Parathyroid adenoma (tissue), 2 donors: Measurements from ENCODE around the gene ELOVL5.

Experiments
- H2AFZ ChIP-seq: fragments of 300-600 bp; sonication (generic); one replicate; pipeline ENCODE4 v1.7.0; 2017; ENCODE audit warnings: antibody characterized with exemption, mild to moderate bottlenecking
- H3K27ac ChIP-seq: fragments of 300-600 bp; sonication (generic); one replicate; pipeline ENCODE4 v1.7.0; 2017
- H3K27me3 ChIP-seq: fragments of 300-600 bp; sonication (generic); one replicate; pipeline ENCODE4 v1.7.0; 2017; ENCODE audit warnings: low read length; ENCODE audit not compliant: control insufficient read depth, insufficient read depth
- H3K36me3 ChIP-seq: fragments of 300-600 bp; sonication (generic); one replicate; pipeline ENCODE4 v1.7.0; 2017; ENCODE audit warnings: low read length; ENCODE audit not compliant: control insufficient read depth, insufficient read depth
- H3K4me1 ChIP-seq: fragments of 300-600 bp; sonication (generic); one replicate; pipeline ENCODE4 v1.7.0; 2017; ENCODE audit warnings: control low read depth
- H3K4me2 ChIP-seq: fragments of 300-600 bp; sonication (generic); one replicate; pipeline ENCODE4 v1.7.0; 2017; ENCODE audit warnings: low read length
- H3K4me3 ChIP-seq: fragments of 300-600 bp; sonication (generic); one replicate; pipeline ENCODE4 v1.7.0; 2017; ENCODE audit warnings: low read depth, low read length
- H3K79me2 ChIP-seq: fragments of 300-600 bp; sonication (generic); one replicate; pipeline ENCODE4 v1.7.0; 2017; ENCODE audit warnings: control low read depth
- H3K9ac ChIP-seq: fragments of 300-600 bp; sonication (generic); one replicate; pipeline ENCODE4 v1.7.0; 2017; ENCODE audit warnings: mild to moderate bottlenecking
- H3K9me3 ChIP-seq: fragments of 300-600 bp; sonication (generic); one replicate; pipeline ENCODE4 v1.7.0; 2017; ENCODE audit warnings: low read length; ENCODE audit not compliant: control insufficient read depth
- CTCF ChIP-seq: fragments of 300-600 bp; sonication (generic); IDR thresholded peaks from one replicate; pipeline ENCODE4 v1.7.0; 2017; ENCODE audit warnings: antibody characterized with exemption, mild to moderate bottlenecking
- donor health status: primary hyperparathyroidism.

Gene ELOVL5

GRCh38 chr6:53377793-53378192 is 29.0 kb upstream of the ELOVL5 start:
- Histone ChIP-seq H3K27me3 (no peaks in the 10 kb centered on the region), H2AFZ (no peak overlapping the region), H3K4me1 (no peaks in the 10 kb centered on the region), H3K9me3 (no peaks in the 10 kb centered on the region), H3K79me2 (no peaks in the 10 kb centered on the region), H3K36me3 (no peaks in the 10 kb centered on the region), H3K4me2 (no peak overlapping the region), H3K9ac (no peak overlapping the region), H3K4me3 (no peak overlapping the region), H3K27ac (no peak overlapping the region)
- no peak for TF ChIP-seq CTCF

- Histone ChIP-seq H3K27ac (no peak overlapping the region), H3K79me2 (no peaks in the 10 kb centered on the region), H3K36me3 (no peaks in the 10 kb centered on the region), H3K4me1 (no peaks in the 10 kb centered on the region), H2AFZ (no peak overlapping the region), H3K9ac (no peak overlapping the region), H3K4me2 (no peak overlapping the region), H3K4me3 (no peak overlapping the region), H3K9me3 (no peaks in the 10 kb centered on the region), H3K27me3 (no peaks in the 10 kb centered on the region)
- TF ChIP-seq CTCF, result no peak
These were observed 28.5 kb upstream of the ELOVL5 start for GRCh38 chr6:53377289-53377688.

DNA sequence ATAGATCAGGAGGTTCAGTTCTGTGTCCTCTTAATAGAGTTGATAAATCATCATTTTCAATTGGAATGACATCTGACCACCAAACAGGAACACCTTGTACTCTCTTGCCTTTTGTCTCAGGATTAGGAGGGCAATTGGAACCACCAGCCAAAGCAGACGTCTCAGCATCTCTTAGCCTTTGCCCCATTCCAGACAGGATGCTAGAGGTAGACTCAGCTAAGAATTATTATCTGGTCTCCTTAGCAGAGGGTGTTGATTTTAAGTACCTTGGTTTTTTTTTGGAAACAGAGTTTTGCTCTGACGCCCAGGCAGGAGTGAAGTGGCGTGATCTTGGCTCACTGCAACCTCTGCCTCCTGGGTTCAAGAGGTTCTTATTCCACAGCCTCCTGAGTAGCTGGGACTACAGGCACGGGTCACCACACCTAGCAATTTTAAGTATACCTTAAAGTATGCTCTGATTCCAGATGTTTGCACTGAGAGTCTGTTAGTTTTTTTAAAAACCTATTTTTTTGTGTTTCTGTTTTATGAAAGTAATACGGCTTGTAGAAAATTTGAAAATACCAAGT is 28.0 kb upstream of the ELOVL5 start:
- Histone ChIP-seq H2AFZ (no peak overlapping the region), H3K9ac (no peak overlapping the region), H3K4me1 (no peaks in the 10 kb centered on the region), H3K4me3 (no peak overlapping the region), H3K79me2 (no peaks in the 10 kb centered on the region), H3K27me3 (no peaks in the 10 kb centered on the region), H3K27ac (no peak overlapping the region), H3K4me2 (no peak overlapping the region), H3K36me3 (no peaks in the 10 kb centered on the region), H3K9me3 (no peaks in the 10 kb centered on the region)
- TF ChIP-seq CTCF, result no peak

- TF ChIP-seq CTCF, result no peak
- H3K27ac ChIP-seq, result no peak overlapping the region
- no peak overlapping the region for H3K9ac ChIP-seq
- H3K4me2 ChIP-seq, result no peak overlapping the region
- H3K4me1 ChIP-seq, result no peaks in the 10 kb centered on the region
- no peak overlapping the region for H2AFZ ChIP-seq
- H3K4me3 ChIP-seq, result no peak overlapping the region
- no peaks in the 10 kb centered on the region for H3K9me3 ChIP-seq
- H3K36me3 ChIP-seq, result no peaks in the 10 kb centered on the region
- H3K27me3 ChIP-seq, result no peaks in the 10 kb centered on the region
- H3K79me2 ChIP-seq, result no peaks in the 10 kb centered on the region
These were observed 27.1 kb upstream of the ELOVL5 start for GRCh38 chr6:53375847-53376246.

- no peak for TF ChIP-seq CTCF
- Histone ChIP-seq H3K9me3 (no peaks in the 10 kb centered on the region), H3K4me1 (no peaks in the 10 kb centered on the region), H3K79me2 (no peaks in the 10 kb centered on the region), H3K4me2 (no peak overlapping the region), H3K27ac (no peak overlapping the region), H3K36me3 (no peaks in the 10 kb centered on the region), H3K9ac (no peak overlapping the region), H3K27me3 (no peaks in the 10 kb centered on the region), H2AFZ (no peak overlapping the region), H3K4me3 (no peak overlapping the region)
These were observed 24.9 kb upstream of the ELOVL5 start for GRCh38 chr6:53373638-53374037.
